Activated CD4-positive, alpha-beta T cell treated with anti-CD3 and anti-CD28 coated beads for 48 hours (primary cell): Measurements from ENCODE around the gene FOXL2.

Source experiments
- DNase-seq: peaks from one replicate; pipeline ENCODE4 v3.0.0-alpha.2; 2020

The FOXL2 gene

DNA sequence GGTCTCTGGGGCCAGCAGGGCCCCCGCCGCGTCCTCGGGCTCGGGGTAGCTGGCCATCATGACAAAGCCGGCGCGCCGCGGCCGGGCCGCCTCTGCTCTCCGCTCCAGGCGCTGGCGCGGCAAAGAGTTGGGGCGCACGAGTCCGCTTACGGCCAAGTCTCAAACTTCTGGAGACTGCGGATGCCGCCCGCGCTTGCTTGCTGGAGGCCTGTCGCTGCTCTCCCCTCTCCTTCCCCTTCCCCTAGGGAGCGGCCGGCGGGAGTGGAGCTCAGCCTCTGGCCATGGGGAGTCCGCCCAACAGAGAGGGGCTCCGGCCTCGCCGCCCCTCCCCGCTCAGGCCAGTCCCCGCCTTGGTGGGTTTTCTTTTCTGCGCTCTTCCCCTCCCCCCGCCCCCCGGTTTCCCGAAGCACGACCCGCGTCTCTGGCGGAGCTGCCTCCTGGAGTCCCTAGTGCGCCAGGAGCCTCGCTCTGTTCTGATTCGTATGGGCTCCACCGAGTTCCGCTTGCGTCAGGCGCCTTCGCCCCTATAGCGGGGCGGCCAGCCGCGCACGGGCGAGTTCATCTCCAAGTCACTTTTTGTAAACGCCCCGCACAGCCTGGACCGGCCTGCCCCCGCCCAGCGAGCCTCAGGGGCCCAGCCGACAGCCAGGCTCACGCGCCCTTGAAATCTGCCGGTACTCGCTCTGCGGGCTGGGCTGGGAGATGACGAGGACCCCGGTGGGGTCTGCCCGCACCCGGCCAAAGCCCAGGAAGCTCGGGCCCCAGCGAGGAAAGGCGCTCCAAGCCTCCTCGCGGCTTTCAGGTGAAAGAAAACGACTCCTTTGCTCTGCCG is at the start of gene FOXL2, which contains the start of gene FOXL2NB:
TSS of gene FOXL2 (minus strand) at position 475 of the 832 bp plus-strand sequence. CDS start at position 60, 415 bp downstream.
TSS of gene FOXL2NB (plus strand) at position 555 of the 832 bp plus-strand sequence. CDS start at position 703, 148 bp downstream.
- peak; percentile 39 for DNase-seq

DNA sequence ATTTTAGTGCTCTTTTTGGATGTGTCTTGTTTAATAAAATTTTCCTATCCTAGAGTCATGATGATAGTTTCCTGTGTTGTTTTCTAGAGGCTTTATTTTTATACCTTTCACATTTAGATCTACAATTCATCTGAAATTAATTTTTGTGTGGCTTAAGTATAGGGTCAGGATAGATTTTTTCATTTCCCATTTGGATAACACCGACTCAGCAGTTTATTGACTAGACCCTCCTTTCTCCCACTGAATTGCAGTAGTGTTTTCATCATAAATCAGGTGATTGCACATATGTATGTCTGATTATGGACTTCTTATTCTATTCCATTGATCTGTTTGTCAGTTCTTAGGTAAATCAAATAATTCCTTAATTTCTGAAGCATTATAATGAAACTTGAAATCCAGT is 48.8 kb upstream of the FOXL2 start:
- no peak for DNase-seq

DNA sequence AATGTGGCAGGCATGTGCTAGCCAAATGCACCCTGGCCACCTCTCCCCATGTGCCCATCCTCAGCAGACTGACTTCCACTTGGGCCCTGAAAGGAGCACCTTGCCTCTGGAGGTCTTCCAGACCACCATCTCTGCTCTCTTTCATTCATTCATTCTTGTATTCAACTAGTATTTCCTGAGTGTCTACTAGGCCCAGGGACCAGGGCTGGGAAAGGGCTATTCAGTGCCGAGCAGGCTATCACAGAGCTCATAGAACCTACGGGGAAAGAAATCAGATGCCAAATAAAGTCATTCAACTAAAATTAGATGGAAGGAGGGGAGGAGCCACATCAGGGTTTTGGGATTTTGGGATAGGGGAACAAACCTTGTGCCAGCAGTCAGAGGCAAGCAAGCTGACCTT is 40.2 kb upstream of the FOXL2 start:
- DNase-seq: no peak

DNA sequence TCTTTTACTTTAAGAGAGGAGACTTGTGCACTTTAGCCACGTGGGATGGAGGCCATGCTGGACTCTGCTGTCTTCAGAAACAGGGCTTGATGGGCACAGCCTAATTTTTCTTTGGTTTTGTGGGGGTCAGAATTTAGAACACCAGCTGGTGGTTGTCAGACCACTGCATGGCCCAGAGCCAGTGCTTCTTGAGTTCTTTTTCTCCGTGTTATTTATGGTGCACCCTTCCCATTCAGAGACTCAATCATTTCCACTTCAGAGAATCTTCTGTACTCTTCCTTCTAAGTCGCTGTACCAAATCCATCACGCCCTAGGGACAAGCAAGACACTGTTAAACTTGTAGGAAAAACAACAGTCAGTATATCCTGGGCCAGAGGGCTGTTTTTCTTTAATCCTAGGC is 39.0 kb upstream of the FOXL2 start:
- DNase-seq: no peak

DNA sequence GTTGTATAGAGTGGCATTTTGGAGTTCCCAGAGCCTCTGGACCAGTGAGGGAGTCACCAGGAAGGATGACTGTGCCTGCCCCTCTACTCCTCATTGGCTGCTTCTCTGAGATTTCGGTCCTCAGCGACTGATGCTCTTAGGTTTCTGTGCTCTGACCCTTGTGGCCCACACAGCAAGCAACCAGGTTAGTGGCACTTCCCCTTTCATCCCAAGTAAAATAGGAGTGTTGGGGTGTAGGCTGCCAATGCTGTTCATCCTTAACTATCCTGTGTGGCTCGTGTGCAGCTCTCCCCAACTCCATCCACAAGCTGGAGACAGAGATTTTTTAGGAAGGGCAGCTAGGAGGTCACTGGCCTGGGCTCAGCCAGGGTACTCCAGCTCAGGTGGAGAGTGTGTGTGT is 37.9 kb upstream of the FOXL2 start:
- DNase-seq: no peak

DNA sequence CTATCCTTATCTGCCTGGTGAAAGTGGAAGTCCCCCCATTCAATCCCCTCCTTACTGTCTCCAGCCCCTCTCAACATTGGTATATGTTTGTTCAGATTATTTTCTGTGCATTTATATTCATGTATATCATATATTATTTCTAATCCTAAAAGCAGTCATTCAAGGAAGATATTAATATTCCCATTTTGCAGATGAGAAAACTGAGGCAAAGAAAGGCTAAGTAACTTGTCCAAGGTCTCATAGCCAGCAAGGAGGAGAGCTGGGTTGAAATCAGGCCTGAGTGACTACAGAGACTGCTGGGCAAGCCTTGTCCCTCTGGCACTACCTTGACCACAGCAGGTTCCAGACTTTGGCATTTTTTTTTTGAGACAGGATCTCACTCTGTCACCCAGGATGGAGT is 29.1 kb upstream of the FOXL2 start:
- no peak for DNase-seq

DNA sequence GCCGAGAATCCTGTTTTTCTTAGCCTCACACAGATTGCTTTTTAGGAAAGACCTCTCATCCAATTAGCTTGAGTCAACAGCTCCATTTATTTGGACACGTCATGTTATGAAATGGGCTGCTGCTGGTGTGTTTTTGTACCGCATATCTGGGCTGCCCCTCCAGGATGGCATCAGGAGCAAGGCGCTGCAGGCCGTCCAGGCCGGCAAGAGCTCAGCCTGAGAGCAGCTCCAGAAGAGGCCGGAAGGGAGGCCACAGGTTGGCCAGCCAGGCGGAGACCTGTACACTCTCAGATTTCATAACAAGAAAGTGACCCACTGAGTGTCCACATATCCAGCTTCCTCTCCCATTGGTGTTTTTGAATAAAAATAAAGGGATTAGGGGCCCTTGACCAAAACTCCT is 28.4 kb upstream of the FOXL2 start:
- no peak for DNase-seq

DNA sequence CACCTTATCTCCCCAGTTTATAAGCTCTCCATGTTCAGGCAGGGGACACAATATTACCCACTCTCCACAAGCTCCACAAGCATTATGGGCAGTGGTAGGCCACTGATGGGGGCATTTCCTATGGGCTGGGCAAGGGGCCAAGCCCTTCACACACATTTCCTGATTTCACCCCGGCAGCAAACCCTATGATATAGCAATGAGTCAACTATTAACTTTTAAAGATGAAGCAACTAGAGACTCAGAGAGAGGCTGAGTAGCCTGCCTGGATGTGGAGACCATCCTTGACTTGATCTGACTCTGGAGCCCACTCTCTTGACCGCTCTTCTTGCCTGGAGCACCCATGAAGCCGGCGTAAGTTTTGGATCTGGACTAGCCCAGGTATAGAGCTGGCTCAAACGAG is 27.5 kb upstream of the FOXL2 start:
- DNase-seq: no peak

DNA sequence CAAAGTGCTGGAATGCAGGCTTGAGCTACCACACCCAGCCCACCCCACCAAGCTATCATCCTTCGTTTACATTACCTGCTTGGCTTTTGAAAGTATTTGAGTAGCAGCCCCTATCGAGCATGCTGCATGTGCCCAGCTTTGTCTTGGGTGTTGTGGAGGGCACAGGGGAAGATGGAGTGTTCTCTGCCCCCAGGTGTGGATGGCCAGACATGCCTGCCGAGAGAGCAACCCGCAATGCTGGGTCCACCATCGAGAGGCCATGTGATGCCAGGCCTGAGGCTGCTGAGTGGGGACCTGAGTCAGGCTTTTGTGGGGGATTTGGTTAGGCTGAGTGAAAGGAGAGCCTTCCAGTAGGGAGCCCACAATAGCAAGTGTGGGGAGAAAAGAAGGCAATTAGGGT is 26.0 kb upstream of the FOXL2 start:
- DNase-seq: no peak

DNA sequence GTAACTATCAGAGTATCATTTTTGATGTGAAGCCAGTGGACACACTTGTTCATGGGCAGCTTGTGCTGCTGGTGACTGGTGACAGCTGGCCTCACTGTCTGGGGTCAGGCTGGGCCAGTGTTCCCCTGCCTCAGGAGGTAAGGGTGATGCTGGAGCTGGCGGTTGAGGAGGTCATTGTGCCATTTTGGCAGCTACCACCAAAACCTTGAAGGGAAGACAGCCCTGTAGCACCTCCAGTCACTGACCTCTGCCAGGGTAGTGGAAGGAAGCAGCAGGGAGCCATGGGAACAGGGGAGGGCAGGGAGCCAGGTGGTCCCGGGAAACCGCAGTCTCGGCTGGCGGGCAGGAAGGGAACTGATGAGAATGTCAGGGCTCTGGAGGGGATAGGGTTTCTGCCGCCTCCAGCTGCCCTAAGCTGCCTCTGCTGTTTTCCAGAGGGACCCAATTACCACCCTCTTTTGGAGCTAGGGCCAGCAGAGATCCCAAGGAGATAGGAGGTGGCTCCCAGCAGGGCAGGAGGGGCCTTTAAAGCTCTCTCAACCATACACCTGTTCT is 24.9 kb upstream of the FOXL2 start:
- no peak for DNase-seq

DNA sequence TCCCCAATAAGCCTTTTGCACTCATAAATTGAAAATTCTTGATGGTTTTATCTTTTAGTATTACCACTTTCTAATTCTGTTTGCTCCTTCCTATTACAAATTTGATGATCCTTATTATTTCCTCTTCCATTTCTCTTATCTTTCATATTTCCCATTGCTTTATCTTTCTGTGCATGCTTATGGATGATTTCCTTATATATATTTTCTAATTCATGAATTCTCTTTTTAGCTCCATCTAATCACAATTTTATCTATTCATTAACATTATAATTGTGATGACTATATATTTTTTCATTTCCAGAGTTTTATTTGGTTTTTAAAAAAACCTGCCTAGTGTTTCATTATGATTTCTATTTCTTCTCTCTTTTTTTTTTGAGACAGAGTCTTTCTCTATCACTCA is 18.0 kb upstream of the FOXL2 start:
- no peak for DNase-seq

DNA sequence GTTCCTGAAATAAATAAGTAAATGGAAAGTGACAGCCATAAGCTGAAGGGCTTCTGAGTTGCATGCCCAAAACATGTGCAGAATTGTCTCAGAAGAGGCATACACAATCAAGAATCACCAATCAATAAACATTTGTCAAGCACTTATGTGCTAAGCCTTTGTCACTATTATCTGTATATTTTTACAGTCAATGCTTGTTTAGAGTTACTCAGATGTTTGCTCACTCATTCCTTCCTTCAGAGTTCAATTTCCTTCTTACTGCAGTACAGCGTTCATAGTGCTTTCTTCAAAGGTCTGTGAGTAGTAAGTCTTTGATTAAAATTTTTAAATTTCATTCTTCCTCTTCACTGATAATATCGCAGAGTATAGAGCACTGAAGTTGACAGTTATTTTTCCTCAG is 17.3 kb upstream of the FOXL2 start:
- no peak for DNase-seq

DNA sequence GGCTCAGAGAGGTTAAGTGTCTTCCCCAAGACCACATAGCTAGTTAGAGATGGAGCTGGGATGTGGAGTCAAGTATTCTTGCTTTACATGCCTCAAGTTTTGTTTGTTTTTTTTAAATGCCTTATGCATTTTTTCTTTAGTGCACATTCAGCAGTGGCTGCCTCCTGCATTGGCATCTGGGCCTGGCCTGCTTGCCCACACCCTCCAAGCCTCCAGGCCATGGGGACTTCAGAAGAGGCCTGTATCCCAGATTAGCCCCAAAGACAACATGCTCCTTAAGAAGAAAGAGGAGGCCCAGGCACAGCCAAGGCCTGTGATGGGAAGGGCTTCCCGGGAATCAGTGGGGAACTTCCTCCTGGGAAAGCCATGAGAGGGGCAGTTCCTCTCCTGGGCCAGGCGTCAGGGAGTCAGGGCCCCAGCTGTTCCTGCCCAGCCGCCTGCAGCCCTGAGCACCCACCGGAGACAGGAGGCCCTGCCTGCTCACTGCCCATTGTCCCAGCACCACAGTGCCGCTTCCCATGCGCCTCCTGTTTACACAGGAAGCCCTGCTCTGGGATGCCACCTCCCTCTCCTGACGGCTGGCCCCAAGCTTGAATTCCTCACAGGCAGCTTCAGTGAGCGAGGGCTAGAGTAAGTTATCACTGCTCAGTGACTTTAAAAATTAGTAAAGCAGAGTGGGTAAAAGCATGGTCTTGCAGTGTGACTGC is 16.1 kb upstream of the FOXL2 start:
- DNase-seq: no peak

DNA sequence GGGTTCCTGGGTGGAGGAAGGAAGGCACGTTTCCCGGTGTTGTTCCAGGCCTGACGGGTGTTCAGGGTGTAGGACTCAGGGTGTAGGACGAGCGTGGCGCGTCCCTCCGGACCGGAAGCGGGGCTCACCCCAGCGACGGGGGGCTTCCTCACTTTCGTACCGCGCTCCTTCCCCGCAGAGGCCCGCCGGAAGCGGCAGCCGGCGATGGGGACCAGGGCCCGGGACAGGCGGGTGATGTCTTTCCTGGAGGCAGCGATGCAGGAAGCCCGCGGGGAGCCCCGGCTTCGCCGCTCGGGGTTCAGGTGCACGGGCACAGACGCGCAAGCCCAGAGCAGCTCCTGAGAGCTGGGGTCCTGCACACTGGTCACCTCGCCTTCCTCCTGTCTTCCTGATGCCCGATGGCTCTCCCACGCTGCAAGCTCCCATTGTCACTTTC is 13.5 kb upstream of the FOXL2 start:
- no peak for DNase-seq

DNA sequence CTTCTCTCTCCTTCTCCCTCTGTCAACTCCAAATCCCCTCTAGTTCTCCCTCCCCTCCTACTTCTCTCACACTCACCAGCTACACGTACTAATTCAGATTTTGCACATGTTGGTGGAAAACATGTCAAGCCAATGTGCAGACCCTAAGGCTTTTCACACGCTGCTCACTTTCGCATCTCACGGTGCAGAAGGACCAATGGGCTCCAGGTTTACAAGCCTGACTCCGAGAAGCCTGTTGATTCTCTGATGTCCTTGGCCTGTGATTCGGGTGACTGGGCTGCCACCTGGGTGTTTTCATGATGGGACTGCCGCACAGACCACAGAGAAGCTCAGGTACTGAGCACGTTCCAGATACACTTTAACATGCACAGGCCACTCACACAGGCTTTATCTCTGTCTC is 3.8 kb upstream of the FOXL2 start:
- DNase-seq: no peak

DNA sequence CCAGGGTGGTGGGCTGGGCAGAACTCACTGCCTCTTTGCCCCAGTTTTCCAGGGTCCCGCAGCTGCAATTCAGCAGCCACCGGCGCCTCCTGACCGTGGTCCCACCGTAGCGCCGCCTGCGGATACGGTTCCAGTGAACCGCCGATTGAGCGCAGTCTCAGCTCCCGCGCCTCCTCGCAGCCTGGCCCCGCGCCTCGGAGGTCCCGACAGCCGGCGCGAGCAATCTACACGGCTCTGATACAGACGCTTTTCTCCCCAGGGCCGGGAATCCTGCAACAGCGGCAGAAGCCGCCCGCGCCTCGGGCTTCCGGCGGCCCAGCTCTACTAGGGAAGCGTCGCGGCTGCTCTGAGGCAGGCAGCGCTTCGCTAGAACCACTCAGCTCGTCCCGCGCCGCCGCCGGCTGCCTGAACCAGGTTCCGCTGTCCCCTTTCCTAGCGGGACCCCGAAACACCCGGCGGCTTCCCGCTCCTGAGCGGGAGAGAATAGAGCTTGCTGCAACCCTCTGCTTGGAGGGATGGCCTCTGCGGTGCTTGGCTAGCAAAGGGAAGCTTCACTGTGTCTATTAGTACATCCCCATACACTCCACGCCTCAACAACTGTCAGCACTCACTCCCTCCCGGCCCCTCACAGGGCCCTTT is 3.2 kb upstream of the FOXL2 start:
- DNase-seq: peak; percentile 45

DNA sequence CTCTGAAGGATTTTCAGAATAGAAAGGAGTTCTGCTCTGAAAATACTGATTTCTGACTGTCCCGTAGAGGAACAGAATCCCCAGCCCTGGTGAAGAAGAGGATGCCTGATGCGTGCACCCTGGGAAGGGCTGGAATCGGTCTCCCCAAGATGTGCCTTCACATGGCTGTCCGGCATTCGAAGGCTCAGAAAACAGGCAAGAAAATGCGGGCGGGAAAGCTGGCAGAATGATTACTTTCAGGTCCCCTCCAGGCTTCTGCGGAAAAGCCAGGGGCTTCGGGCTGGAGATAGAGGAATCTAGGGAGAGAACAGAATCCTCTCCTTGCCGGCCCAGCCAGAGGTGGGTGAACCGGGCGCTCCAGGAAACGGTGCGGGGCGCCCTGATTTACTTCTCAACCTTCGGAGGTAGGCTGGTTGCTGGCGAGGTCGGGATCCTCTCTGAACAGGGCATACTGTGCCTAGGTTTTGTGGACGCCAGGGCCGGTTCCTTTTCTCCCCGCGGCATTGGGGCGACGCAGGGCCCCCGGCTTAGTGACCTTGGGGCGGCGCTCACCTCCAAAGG is 2.6 kb upstream of the FOXL2 start:
- no peak for DNase-seq

DNA sequence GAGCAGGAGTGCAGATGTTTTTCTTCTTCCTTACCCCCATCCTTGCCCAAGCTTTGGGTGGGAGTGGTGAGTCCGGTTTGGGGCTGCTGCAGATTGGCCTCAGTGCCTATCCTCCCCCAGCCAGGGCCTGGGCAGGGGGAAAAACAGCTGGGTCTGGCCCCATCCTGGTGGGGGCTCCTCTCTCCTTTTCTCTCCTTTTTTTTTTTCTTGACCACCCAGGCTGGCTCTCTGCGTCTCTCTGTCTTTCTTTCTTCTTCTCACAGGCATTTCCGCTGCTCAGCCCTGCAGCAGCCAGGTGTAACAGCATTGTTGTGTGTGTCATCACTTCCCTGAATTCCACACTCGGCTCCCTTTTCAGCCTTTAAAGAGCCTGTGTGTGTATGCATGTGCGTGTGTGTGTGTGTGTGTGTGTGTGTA is 2.1 kb upstream of the FOXL2 start:
- no peak for DNase-seq

DNA sequence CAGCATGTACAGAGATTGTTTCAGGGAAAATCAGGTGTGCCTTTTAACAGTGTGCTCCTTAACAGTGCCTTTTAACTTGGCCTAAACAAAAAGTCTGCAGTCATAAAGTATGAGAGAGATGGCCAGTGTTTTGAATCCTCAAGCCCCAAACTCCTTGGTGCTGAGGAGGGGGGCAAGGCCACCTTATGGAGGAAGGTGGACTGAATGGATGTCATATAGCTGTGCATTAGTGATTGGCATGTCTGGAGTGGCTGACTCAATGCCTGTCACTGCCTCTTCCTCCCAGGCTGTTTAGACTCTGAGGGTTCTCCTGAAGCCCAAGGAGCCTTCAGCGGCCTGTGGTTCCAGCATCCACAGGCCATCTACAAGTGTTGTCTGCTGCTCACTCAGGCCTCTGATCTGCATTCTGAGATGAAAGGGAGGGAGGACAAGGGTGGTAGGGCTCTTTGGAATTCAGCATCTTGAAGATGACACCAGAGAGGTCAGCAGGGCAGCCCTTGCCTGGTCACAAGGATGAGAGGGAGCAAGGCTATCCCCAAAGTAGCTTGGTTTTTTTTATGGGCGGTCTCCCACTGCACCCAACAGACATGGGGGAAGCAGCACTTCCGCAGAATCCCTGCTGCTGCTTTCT is 1.5 kb upstream of the FOXL2 start:
- no peak for DNase-seq

DNA sequence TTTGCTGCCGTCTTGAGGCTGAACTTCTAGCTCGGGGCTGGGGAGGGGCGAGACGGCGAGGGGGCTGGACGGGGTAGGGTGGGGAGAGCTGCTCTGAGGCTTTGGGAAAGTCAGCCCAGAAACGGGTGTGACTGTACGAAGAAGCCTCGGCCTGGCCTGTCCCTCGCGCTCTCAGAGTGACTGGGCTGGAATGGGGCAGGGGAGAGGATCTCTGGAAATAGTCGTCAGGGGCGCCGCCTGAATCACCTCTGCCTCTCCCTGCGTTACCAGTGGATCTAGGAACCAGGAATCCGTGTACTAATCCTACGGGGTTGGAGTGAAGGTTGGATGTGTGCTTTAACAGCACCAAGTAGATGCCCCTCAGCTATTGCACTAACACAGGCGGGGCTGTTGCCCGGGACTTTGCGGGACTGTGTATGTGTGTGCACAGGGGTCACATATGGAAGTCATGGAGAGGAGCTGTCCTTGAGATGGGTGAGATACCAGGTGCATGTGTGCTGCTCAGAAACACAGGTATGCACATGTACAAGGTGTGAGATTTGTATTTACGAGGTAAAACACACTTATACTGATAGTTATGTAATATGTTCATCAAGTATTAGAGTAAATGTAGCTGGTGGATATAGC is 671 bp upstream of the FOXL2 start:
- DNase-seq: no peak

DNA sequence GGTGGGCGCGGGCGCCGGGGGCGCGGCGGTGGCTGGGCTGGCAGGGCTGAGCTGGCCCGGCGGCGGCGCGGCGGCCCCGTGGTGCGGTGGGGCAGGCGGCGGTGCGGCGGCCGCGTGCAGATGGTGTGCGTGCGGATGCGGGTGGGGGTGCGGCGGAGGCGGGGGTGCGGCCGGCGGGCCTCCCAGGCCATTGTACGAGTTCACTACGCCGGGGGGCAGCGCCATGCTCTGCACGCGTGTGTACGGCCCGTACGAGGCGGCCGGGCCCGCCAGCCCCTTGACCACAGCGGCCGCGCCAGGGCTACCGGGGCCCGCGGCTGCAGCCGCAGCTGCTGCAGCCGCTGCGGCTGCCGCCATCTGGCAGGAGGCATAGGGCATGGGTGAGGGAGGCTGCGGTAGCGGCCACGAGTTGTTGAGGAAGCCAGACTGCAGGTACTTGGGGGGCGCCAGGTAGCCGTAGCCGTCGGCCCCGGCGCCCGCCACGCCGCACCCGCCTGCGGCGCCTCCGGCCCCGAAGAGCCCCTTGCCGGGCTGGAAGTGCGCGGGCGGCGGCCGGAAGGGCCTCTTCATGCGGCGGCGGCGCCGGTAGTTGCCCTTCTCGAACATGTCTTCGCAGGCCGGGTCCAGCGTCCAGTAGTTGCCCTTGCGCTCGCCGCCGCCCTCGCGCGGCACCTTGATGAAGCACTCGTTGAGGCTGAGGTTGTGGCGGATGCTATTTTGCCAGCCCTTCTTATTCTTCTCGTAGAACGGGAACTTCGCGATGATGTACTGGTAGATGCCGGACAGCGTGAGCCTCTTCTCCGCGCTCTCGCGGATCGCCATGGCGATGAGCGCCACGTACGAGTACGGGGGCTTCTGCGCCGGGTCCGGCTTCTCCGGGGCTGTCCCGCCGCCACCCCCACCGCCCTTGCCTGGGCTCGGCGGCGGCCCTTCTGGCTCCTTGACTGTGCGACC is 951 bp downstream of the FOXL2 start:
- DNase-seq: peak; percentile 53
